Esophagus squamous epithelium (tissue), 4 donors: ENCODE data around the gene NUMBL.
"Not testable (repeated sequence)": the region's sequence is repeated elsewhere in the genome, so short reads cannot be mapped to it uniquely, and the experiment has no call there.

Source experiments
- CTCF ChIP-seq, 6 experiments: fragments of 450-650 bp in 4 of 6; fragments of 200-600 bp in 2 of 6; sonication (generic) in 2 of 6; IDR thresholded peaks; one replicate each; pipeline ENCODE4 v1.5.1; 2016 to 2019; ENCODE audit warnings: antibody characterized with exemption in 6 of 6, mild to moderate bottlenecking in 4 of 6, moderate library complexity in 4 of 6
- POLR2A ChIP-seq, 4 donors: fragments of 450-650 bp; IDR thresholded peaks; one replicate each; pipeline ENCODE4 v1.6.1; 2017; ENCODE audit warnings: antibody characterized with exemption in 4 of 4, mild to moderate bottlenecking in 4 of 4, moderate library complexity in 3 of 4

GRCh38 chr19:40730065-40730464 lies 39.6 kb upstream of the NUMBL start:
- TF ChIP-seq CTCF, POLR2A (IDR thresholded peaks at IDR 0.05): not testable (repeated sequence)
